Tibial nerve (tissue), 4 donors: ENCODE measurements around the gene TAS2R1.

Experiments used
- EP300 ChIP-seq, 2 donors: sonication (generic); formaldehyde crosslinking; IDR thresholded peaks; one replicate each; pipeline ENCODE4 v1.6.1; 2017; ENCODE audit warnings: antibody characterized with exemption in 2 of 2, mild to moderate bottlenecking in 1 of 2
- POLR2A ChIP-seq, 2 donors: fragments of 450-650 bp; IDR thresholded peaks; one replicate each; pipeline ENCODE4 v1.6.1; 2017; ENCODE audit warnings: antibody characterized with exemption in 2 of 2, mild to moderate bottlenecking in 2 of 2, moderate library complexity in 2 of 2
- TF ChIP-seq, protein P1 (sequence below), 5 experiments: fragments of 200-600 bp in 3 of 5; fragments of 450-650 bp in 2 of 5; sonication (generic) in 3 of 5; IDR thresholded peaks; one replicate each; pipeline ENCODE4 v1.5.1; 2016 to 2019; ENCODE audit warnings: antibody characterized with exemption in 5 of 5, mild to moderate bottlenecking in 3 of 5, moderate library complexity in 2 of 5

GRCh38 chr5:9608093-9608492 is 22.1 kb downstream of the TAS2R1 start:
- TF ChIP-seq, protein P1, sequence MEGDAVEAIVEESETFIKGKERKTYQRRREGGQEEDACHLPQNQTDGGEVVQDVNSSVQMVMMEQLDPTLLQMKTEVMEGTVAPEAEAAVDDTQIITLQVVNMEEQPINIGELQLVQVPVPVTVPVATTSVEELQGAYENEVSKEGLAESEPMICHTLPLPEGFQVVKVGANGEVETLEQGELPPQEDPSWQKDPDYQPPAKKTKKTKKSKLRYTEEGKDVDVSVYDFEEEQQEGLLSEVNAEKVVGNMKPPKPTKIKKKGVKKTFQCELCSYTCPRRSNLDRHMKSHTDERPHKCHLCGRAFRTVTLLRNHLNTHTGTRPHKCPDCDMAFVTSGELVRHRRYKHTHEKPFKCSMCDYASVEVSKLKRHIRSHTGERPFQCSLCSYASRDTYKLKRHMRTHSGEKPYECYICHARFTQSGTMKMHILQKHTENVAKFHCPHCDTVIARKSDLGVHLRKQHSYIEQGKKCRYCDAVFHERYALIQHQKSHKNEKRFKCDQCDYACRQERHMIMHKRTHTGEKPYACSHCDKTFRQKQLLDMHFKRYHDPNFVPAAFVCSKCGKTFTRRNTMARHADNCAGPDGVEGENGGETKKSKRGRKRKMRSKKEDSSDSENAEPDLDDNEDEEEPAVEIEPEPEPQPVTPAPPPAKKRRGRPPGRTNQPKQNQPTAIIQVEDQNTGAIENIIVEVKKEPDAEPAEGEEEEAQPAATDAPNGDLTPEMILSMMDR (IDR thresholded peaks at IDR 0.05): no peak
- no peak for TF ChIP-seq POLR2A (IDR thresholded peaks at IDR 0.05)
- no peak for TF ChIP-seq EP300 (IDR thresholded peaks at IDR 0.05)
